H9 (cell line): Measurements from ENCODE around the gene NDUFAF2. TPM values are rescaled to one million over a fixed set of nuclear protein-coding genes. Genes with fewer than 3 reads are reported as not detected.

Experiments
- DNase-seq: peaks from one replicate; pipeline ENCODE4 v3.0.0-alpha.2; 2017
- H2AFZ ChIP-seq: one replicate; pipeline ENCODE4 v1.6.1; 2013; ENCODE audit warnings: mild to moderate bottlenecking, low read length, control low read depth, moderate library complexity
- H2AK5ac ChIP-seq: 2 replicates; pipeline ENCODE4 v1.6.1; 2013; ENCODE audit warnings: low read length, control low read depth, mixed read lengths; ENCODE audit not compliant: insufficient read length
- H2BK120ac ChIP-seq: one replicate; pipeline ENCODE4 v1.6.1; 2013; ENCODE audit warnings: low read depth, mild to moderate bottlenecking, low read length, control low read depth, inconsistent platforms; ENCODE audit not compliant: poor library complexity, severe bottlenecking
- H2BK12ac ChIP-seq: 2 replicates; pipeline ENCODE4 v1.6.1; 2013; ENCODE audit warnings: low read length, control low read depth, mixed read lengths, low read depth; ENCODE audit not compliant: insufficient read length
- H2BK15ac ChIP-seq: 2 replicates; pipeline ENCODE4 v1.6.1; 2013; ENCODE audit warnings: low read depth, low read length, control low read depth
- H2BK20ac ChIP-seq: one replicate; pipeline ENCODE4 v1.6.1; 2013; ENCODE audit warnings: low read depth, mild to moderate bottlenecking, low read length, control low read depth, inconsistent platforms; ENCODE audit not compliant: poor library complexity, severe bottlenecking
- H2BK5ac ChIP-seq: 2 replicates; pipeline ENCODE4 v1.6.1; 2013; ENCODE audit warnings: low read length, control low read depth, mixed read lengths; ENCODE audit not compliant: insufficient read length
- H3K14ac ChIP-seq: 2 replicates; pipeline ENCODE4 v1.6.1; 2013; ENCODE audit warnings: low read length, control low read depth; ENCODE audit not compliant: insufficient read depth
- H3K18ac ChIP-seq: 2 replicates; pipeline ENCODE4 v1.6.1; 2013; ENCODE audit warnings: low read depth, mild to moderate bottlenecking, mixed read lengths, low read length, control low read depth; ENCODE audit not compliant: insufficient read length
- H3K23ac ChIP-seq: 2 replicates; pipeline ENCODE4 v1.6.1; 2013; ENCODE audit warnings: low read length, control low read depth, mixed read lengths, low read depth; ENCODE audit not compliant: insufficient read length
- H3K23me2 ChIP-seq: 2 replicates; pipeline ENCODE4 v1.6.1; 2013; ENCODE audit warnings: low read depth, mild to moderate bottlenecking, mixed read lengths, low read length, control low read depth; ENCODE audit not compliant: insufficient read length, poor library complexity, severe bottlenecking
- H3K27ac ChIP-seq: 2 replicates; pipeline ENCODE4 v1.5.1; 2013; ENCODE audit warnings: low read length, control low read depth, mixed read lengths, low read depth; ENCODE audit not compliant: insufficient read length
- H3K27me3 ChIP-seq: 2 replicates; pipeline ENCODE4 v1.6.1; 2013; ENCODE audit warnings: low read length, control low read depth, inconsistent platforms; ENCODE audit not compliant: insufficient read depth
- H3K4ac ChIP-seq: 2 replicates; pipeline ENCODE4 v1.6.1; 2013; ENCODE audit warnings: low read depth, mild to moderate bottlenecking, control low read depth, inconsistent platforms, low read length, moderate library complexity
- H3K4me1 ChIP-seq: 2 replicates; pipeline ENCODE4 v1.6.1; 2013; ENCODE audit warnings: low read length, control low read depth, inconsistent platforms; ENCODE audit not compliant: insufficient read depth
- H3K4me2 ChIP-seq: 2 replicates; pipeline ENCODE4 v1.6.1; 2013; ENCODE audit warnings: low read length, control low read depth, mixed read lengths; ENCODE audit not compliant: insufficient read length, insufficient read depth
- H3K56ac ChIP-seq: 2 replicates; pipeline ENCODE4 v1.6.1; 2013; ENCODE audit warnings: low read depth, mild to moderate bottlenecking, mixed read lengths, low read length, control low read depth; ENCODE audit not compliant: insufficient read length
- H3K79me1 ChIP-seq: 2 replicates; pipeline ENCODE4 v1.6.1; 2013; ENCODE audit warnings: low read depth, mild to moderate bottlenecking, moderate library complexity, low read length, control low read depth, inconsistent platforms; ENCODE audit not compliant: insufficient read depth, poor library complexity, severe bottlenecking
- H3K79me2 ChIP-seq: 2 replicates; pipeline ENCODE4 v1.6.1; 2013; ENCODE audit warnings: low read length, control low read depth, inconsistent platforms; ENCODE audit not compliant: insufficient read depth
- H3K9ac ChIP-seq: 2 replicates; pipeline ENCODE4 v1.6.1; 2013; ENCODE audit warnings: low read length, control low read depth, mixed read lengths; ENCODE audit not compliant: insufficient read length; ENCODE audit errors: extremely low read depth
- H3K9me3 ChIP-seq: one replicate; pipeline ENCODE4 v1.6.1; 2013; ENCODE audit warnings: low read depth, low read length, inconsistent platforms; ENCODE audit not compliant: control insufficient read depth
- H3T11ph ChIP-seq: one replicate; pipeline ENCODE4 v1.6.1; 2013; ENCODE audit warnings: mild to moderate bottlenecking, low read length, control low read depth, inconsistent platforms
- H4K20me1 ChIP-seq: one replicate; pipeline ENCODE4 v1.6.1; 2013; ENCODE audit not compliant: control insufficient read depth, insufficient read length, insufficient read depth
- H4K5ac ChIP-seq: 2 replicates; pipeline ENCODE4 v1.6.1; 2013; ENCODE audit warnings: low read depth, mild to moderate bottlenecking, mixed read lengths, low read length, control low read depth; ENCODE audit not compliant: insufficient read length
- H4K8ac ChIP-seq: replicated peaks from 2 replicates; pipeline ENCODE4 v1.6.1; 2013; ENCODE audit warnings: low read length, control low read depth, mixed read lengths, low read depth; ENCODE audit not compliant: insufficient read length
- H4K91ac ChIP-seq: 2 replicates; pipeline ENCODE4 v1.6.1; 2013; ENCODE audit warnings: low read depth, mild to moderate bottlenecking, moderate library complexity, mixed read lengths, low read length, control low read depth; ENCODE audit not compliant: insufficient read length
- H3K27ac Mint-ChIP-seq, 3 experiments: 2 replicates in 2 of 3; 3 replicates in 1 of 3; pipeline ENCODE4 v1.8.0; 2020 to 2021; ENCODE audit warnings: mixed read lengths in 3 of 3, mild to moderate bottlenecking in 1 of 3, moderate library complexity in 1 of 3
- H3K27me3 Mint-ChIP-seq: 2 replicates; pipeline ENCODE4 v1.8.0; 2021; ENCODE audit warnings: low read depth, mild to moderate bottlenecking, moderate library complexity, mixed read lengths
- H3K36me3 Mint-ChIP-seq, 3 experiments: 2 replicates in 2 of 3; 3 replicates in 1 of 3; pipeline ENCODE4 v1.8.0; 2020 to 2021; ENCODE audit warnings: low read depth in 3 of 3, mixed read lengths in 3 of 3; ENCODE audit not compliant: insufficient read depth in 1 of 3
- H3K4me1 Mint-ChIP-seq, 2 experiments: 2 replicates each; pipeline ENCODE4 v1.8.0; 2020; ENCODE audit warnings: mixed read lengths in 2 of 2
- H3K4me3 Mint-ChIP-seq, 2 experiments: 2 replicates in 1 of 2; 3 replicates in 1 of 2; pipeline ENCODE4 v1.8.0; 2020 to 2021; ENCODE audit warnings: mild to moderate bottlenecking in 2 of 2, mixed read lengths in 2 of 2, moderate library complexity in 1 of 2
- H3K9me3 Mint-ChIP-seq, 2 experiments: 2 replicates in 1 of 2; 3 replicates in 1 of 2; pipeline ENCODE4 v1.8.0; 2020; ENCODE audit warnings: mild to moderate bottlenecking in 2 of 2, mixed read lengths in 2 of 2, moderate library complexity in 1 of 2
- WGBS: extraction: QIAGEN DNeasy Blood & Tissue Kit; methylation state at CpG from one replicate; pipeline ENCODE4 v1.1.7; 2013; ENCODE audit warnings: missing lambda C conversion rate, low lambda C conversion rate, mixed read lengths; ENCODE audit not compliant: insufficient read length; ENCODE audit errors: extremely low coverage; 5-methylcytosine and 5-hydroxymethylcytosine counted together
- total RNA-seq: library from RNA; stranded (reverse); gene quantifications from 2 replicates; pipeline ENCODE4 v1.2.1, GENCODE V29; 2021
- TF ChIP-seq, protein P1 (sequence below): fragments of 200-600 bp; sonication (generic); conservative IDR thresholded peaks from 3 replicates; pipeline ENCODE4 v1.8.0; 2021; ENCODE audit warnings: antibody characterized with exemption, mild to moderate bottlenecking

NDUFAF2 gene
- total RNA-seq, 1 experiment from 2014 or later: 31.4 TPM

DNA sequence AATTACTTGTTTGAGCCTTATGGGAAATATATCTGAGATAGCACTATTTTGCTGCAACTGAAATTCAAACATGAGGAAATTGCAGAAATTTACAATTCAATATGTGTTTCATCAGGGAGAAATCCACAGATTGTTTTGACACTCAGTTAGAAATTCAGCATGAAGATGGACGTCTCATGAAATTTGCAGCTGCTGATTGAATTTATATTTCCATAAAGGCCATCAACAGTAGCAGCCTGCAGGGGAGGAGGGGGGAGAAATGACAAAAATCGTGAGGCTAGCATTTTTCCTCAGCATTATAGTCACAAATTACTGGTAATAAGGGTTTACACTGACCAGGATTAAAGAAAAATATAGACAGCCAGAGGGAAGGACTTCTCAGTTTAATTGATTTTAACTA, 81.0 kb downstream of the NDUFAF2 start:
- H2BK5ac ChIP-seq: no peak overlapping the region
- no peak overlapping the region for H3K4ac ChIP-seq
- H3K23me2 ChIP-seq: no peaks in the 10 kb centered on the region
- TF ChIP-seq, protein P1, sequence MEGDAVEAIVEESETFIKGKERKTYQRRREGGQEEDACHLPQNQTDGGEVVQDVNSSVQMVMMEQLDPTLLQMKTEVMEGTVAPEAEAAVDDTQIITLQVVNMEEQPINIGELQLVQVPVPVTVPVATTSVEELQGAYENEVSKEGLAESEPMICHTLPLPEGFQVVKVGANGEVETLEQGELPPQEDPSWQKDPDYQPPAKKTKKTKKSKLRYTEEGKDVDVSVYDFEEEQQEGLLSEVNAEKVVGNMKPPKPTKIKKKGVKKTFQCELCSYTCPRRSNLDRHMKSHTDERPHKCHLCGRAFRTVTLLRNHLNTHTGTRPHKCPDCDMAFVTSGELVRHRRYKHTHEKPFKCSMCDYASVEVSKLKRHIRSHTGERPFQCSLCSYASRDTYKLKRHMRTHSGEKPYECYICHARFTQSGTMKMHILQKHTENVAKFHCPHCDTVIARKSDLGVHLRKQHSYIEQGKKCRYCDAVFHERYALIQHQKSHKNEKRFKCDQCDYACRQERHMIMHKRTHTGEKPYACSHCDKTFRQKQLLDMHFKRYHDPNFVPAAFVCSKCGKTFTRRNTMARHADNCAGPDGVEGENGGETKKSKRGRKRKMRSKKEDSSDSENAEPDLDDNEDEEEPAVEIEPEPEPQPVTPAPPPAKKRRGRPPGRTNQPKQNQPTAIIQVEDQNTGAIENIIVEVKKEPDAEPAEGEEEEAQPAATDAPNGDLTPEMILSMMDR: no peak
- Mint-ChIP-seq H3K4me3 (no peak overlapping the region), H3K27me3 (no peaks in the 10 kb centered on the region), H3K27ac (peak overlapping the region in 2 of 3 experiments; percentile 28 to 80; a peak in 2 of 7 replicates), H3K36me3 (0 out of 7 replicates have a peak, but pooled peaks cover 0 to 4% (median 0%) of the 10 kb centered on the region in 3 experiments), H3K4me1 (peaks cover 0 to 2% of the 10 kb centered on the region in 2 experiments; a peak in 1 of 4 replicates), H3K9me3 (peaks cover 0 to 3% of the 10 kb centered on the region in 2 experiments; a peak in 1 of 5 replicates)
- whole genome bisulfite sequencing: no CpG with 5 or more reads among the region's 2 CpGs
- H3K4me1 ChIP-seq: no peaks in the 10 kb centered on the region
- no peak overlapping the region for H3K23ac ChIP-seq
- H4K5ac ChIP-seq: no peak overlapping the region
- no peaks in the 10 kb centered on the region for H4K20me1 ChIP-seq
- H3K9ac ChIP-seq: no peak overlapping the region
- no peak overlapping the region for H2AK5ac ChIP-seq
- no peak overlapping the region for H3K18ac ChIP-seq
- H3K14ac ChIP-seq: no peak overlapping the region
- H2BK120ac ChIP-seq: no peak overlapping the region
- H3K9me3 ChIP-seq: no peaks in the 10 kb centered on the region
- no peaks in the 10 kb centered on the region for H3K27me3 ChIP-seq
- no peak overlapping the region for H3K4me2 ChIP-seq
- H3K56ac ChIP-seq: no peak overlapping the region
- no peak overlapping the region for H2AFZ ChIP-seq
- H3K79me2 ChIP-seq: no peaks in the 10 kb centered on the region
- no peak overlapping the region for H2BK20ac ChIP-seq
- H2BK15ac ChIP-seq: no peak overlapping the region
- no peak for DNase-seq
- H3T11ph ChIP-seq: no peak overlapping the region
- H3K27ac ChIP-seq: no peak overlapping the region
- H4K91ac ChIP-seq: no peak overlapping the region
- no peaks in the 10 kb centered on the region for H3K79me1 ChIP-seq
- H2BK12ac ChIP-seq: no peak overlapping the region
- H4K8ac ChIP-seq: no peak overlapping the region
